GM23338 (cell line): ENCODE measurements around the gene NINJ2. TPM values are rescaled to one million over a fixed set of nuclear protein-coding genes. Genes with fewer than 3 reads are reported as not detected.

Source experiments
- ATAC-seq: fragments of 200-7000 bp; cut with Tn5 transposase; 3 replicates; pipeline ENCODE4 v1.9.1; 2020
- DNase-seq: peaks from one replicate; pipeline ENCODE4 v3.0.0-alpha.2; 2015; ENCODE audit warnings: low spot score
- H2AFZ ChIP-seq: fragments of 200-600 bp; sonication (generic); 2 replicates; pipeline ENCODE4 v1.8.0; 2016; ENCODE audit warnings: antibody characterized with exemption, mild to moderate bottlenecking, moderate library complexity
- H3F3A ChIP-seq: fragments of 200-600 bp; sonication (generic); replicated peaks from 2 replicates; pipeline ENCODE4 v1.8.0; 2017; ENCODE audit warnings: antibody characterized with exemption, mixed run types, low read depth
- H3K27ac ChIP-seq: fragments of 200-600 bp; sonication (generic); 2 replicates; pipeline ENCODE4 v1.6.1; 2016; ENCODE audit warnings: low read depth
- H3K27me3 ChIP-seq: fragments of 200-600 bp; sonication (generic); 2 replicates; pipeline ENCODE4 v1.8.0; 2016; ENCODE audit warnings: mild to moderate bottlenecking, mixed run types, moderate library complexity; ENCODE audit not compliant: insufficient read depth
- H3K36me3 ChIP-seq: fragments of 200-600 bp; sonication (generic); 2 replicates; pipeline ENCODE4 v1.8.0; 2016; ENCODE audit warnings: mild to moderate bottlenecking; ENCODE audit not compliant: insufficient read depth
- H3K4me1 ChIP-seq: fragments of 200-600 bp; sonication (generic); 2 replicates; pipeline ENCODE4 v1.8.0; 2016; ENCODE audit warnings: mild to moderate bottlenecking, moderate library complexity; ENCODE audit not compliant: insufficient read depth
- H3K4me2 ChIP-seq: fragments of 200-600 bp; sonication (generic); 2 replicates; pipeline ENCODE4 v1.7.1; 2017; ENCODE audit warnings: mixed run types
- H3K4me3 ChIP-seq: fragments of 200-600 bp; sonication (generic); 2 replicates; pipeline ENCODE4 v1.6.1; 2016; ENCODE audit warnings: mixed run types
- H3K79me2 ChIP-seq: fragments of 200-600 bp; sonication (generic); replicated peaks from 2 replicates; pipeline ENCODE4 v1.8.0; 2017; ENCODE audit warnings: mild to moderate bottlenecking; ENCODE audit not compliant: insufficient read depth
- H3K9me2 ChIP-seq: fragments of 200-600 bp; sonication (generic); 2 replicates; pipeline ENCODE4 v1.8.0; 2017; ENCODE audit not compliant: insufficient read depth
- H4K20me1 ChIP-seq: fragments of 200-600 bp; sonication (generic); replicated peaks from 2 replicates; pipeline ENCODE4 v1.8.0; 2017; ENCODE audit warnings: mild to moderate bottlenecking; ENCODE audit not compliant: insufficient read depth
- H3K27ac Mint-ChIP-seq: 2 replicates; pipeline ENCODE4 v1.8.0; 2020; ENCODE audit warnings: inconsistent platforms, mild to moderate bottlenecking, moderate library complexity, mixed read lengths
- H3K27me3 Mint-ChIP-seq: 3 replicates; pipeline ENCODE4 v1.8.0; 2022; ENCODE audit warnings: low read depth, mild to moderate bottlenecking, moderate library complexity, mixed read lengths, inconsistent platforms; ENCODE audit not compliant: insufficient read depth, poor library complexity
- H3K36me3 Mint-ChIP-seq: 3 replicates; pipeline ENCODE4 v1.8.0; 2021; ENCODE audit warnings: low read depth, mild to moderate bottlenecking, inconsistent platforms, moderate library complexity, mixed read lengths
- H3K4me1 Mint-ChIP-seq: 3 replicates; pipeline ENCODE4 v1.8.0; 2020; ENCODE audit warnings: mild to moderate bottlenecking, inconsistent platforms, mixed read lengths
- H3K4me3 Mint-ChIP-seq: 3 replicates; pipeline ENCODE4 v1.8.0; 2021; ENCODE audit warnings: moderate library complexity, mild to moderate bottlenecking, inconsistent platforms, mixed read lengths
- H3K9me3 Mint-ChIP-seq: 3 replicates; pipeline ENCODE4 v1.8.0; 2020; ENCODE audit warnings: moderate library complexity, mild to moderate bottlenecking, inconsistent platforms, mixed read lengths
- CREB1 ChIP-seq: fragments of 250-450 bp; sonication (Bioruptor Pico); IDR thresholded peaks from 2 replicates; pipeline ENCODE4 v1.5.0; 2020; ENCODE audit warnings: low read depth, mild to moderate bottlenecking, moderate library complexity
- EZH2 ChIP-seq: fragments of 200-600 bp; sonication (generic); IDR thresholded peaks from one replicate; pipeline ENCODE4 v1.8.0; 2017; ENCODE audit warnings: antibody characterized with exemption, mild to moderate bottlenecking, low read depth; ENCODE audit not compliant: unreplicated experiment
- EZH2phosphoT487 ChIP-seq: fragments of 200-600 bp; sonication (generic); IDR thresholded peaks from one replicate; pipeline ENCODE4 v1.8.1; 2018; ENCODE audit warnings: antibody characterized with exemption; ENCODE audit not compliant: unreplicated experiment
- JUNB ChIP-seq: IDR thresholded peaks from one replicate; pipeline ENCODE4 v1.6.1; 2016; ENCODE audit warnings: antibody characterized with exemption; ENCODE audit not compliant: unreplicated experiment
- NANOG ChIP-seq: IDR thresholded peaks from 2 replicates; pipeline ENCODE4 v1.6.1; 2016; ENCODE audit warnings: antibody characterized with exemption, borderline replicate concordance
- POLR2AphosphoS5 ChIP-seq: IDR thresholded peaks from 2 replicates; pipeline ENCODE4 v1.6.1; 2016; ENCODE audit warnings: antibody characterized with exemption, low read depth
- STAT1 ChIP-seq: IDR thresholded peaks from one replicate; pipeline ENCODE4 v1.6.1; 2016; ENCODE audit warnings: antibody characterized with exemption; ENCODE audit not compliant: unreplicated experiment
- ZNF114 ChIP-seq: fragments of 250-450 bp; sonication (Bioruptor Pico); IDR thresholded peaks from 2 replicates; pipeline ENCODE4 v1.5.0; 2020; ENCODE audit warnings: mild to moderate bottlenecking, moderate library complexity
- ZNF331 ChIP-seq: fragments of 250-450 bp; sonication (Bioruptor Pico); IDR thresholded peaks from 2 replicates; pipeline ENCODE4 v1.5.0; 2020; ENCODE audit warnings: low read depth, mild to moderate bottlenecking, moderate library complexity
- polyA plus RNA-seq: library from polyadenylated mRNA; unstranded; fragments of >200 nt; fragmentation: Nextera tagmentation; extraction: Ambion mirVana; gene quantifications from 2 replicates; pipeline ENCODE4 v1.2.1, GENCODE V29; 2016
- total RNA-seq: library from RNA; depleted of rRNA; stranded (reverse); fragments of >200 nt; shearing (Covaris generic); gene quantifications from 2 replicates; pipeline ENCODE4 v1.2.3, GENCODE V29; 2014
- TF ChIP-seq, protein P1 (sequence below): fragments of 250-450 bp; sonication (Bioruptor Pico); IDR thresholded peaks from 2 replicates; pipeline ENCODE4 v1.5.0; 2020; ENCODE audit warnings: mild to moderate bottlenecking, moderate library complexity
- TF ChIP-seq, protein P2 (sequence below): IDR thresholded peaks from one replicate; pipeline ENCODE4 v1.6.1; 2018; ENCODE audit warnings: antibody characterized with exemption; ENCODE audit not compliant: unreplicated experiment
- TF ChIP-seq, protein P3 (sequence below), 2 experiments: fragments of 200-600 bp in 1 of 2; sonication (generic) in 1 of 2; conservative IDR thresholded peaks; 2 replicates each; pipeline versions ENCODE4 v1.5.1 to v1.6.1; 2016 to 2017; ENCODE audit warnings: antibody characterized with exemption in 2 of 2, low read depth in 2 of 2, mild to moderate bottlenecking in 2 of 2, moderate library complexity in 1 of 2

Gene NINJ2
- total and polyA plus RNA-seq, 2 experiments from 2014 or later, result 0.94 to 2.6 TPM

DNA sequence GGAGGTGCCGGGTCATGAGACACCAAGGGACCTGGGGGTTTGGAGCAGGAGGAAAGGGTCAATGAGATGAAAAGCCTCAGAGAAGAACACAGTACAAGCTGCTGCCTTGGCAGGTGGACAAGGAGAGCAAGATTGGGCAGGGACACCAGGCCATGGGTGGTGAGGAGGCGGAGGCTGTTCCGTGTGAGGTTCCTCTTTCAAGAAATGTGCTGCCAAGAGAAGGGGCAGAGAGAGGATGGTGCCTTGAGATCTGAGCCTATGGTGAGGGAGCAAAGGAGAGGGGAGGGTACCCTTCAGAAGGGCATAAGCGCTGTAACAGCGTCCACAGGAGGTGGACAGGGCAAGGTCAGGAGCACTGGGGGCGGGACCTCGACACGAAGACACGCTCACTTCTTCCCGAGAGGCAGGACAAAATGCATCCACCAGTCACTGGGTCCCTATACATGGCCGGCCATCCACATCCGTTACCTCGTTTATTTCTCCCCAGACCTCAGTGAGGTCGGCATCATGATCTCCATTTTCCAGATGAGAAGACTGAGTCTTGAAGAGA lies 103.3 kb downstream of the NINJ2 start (continued):
- TF ChIP-seq, protein P1, sequence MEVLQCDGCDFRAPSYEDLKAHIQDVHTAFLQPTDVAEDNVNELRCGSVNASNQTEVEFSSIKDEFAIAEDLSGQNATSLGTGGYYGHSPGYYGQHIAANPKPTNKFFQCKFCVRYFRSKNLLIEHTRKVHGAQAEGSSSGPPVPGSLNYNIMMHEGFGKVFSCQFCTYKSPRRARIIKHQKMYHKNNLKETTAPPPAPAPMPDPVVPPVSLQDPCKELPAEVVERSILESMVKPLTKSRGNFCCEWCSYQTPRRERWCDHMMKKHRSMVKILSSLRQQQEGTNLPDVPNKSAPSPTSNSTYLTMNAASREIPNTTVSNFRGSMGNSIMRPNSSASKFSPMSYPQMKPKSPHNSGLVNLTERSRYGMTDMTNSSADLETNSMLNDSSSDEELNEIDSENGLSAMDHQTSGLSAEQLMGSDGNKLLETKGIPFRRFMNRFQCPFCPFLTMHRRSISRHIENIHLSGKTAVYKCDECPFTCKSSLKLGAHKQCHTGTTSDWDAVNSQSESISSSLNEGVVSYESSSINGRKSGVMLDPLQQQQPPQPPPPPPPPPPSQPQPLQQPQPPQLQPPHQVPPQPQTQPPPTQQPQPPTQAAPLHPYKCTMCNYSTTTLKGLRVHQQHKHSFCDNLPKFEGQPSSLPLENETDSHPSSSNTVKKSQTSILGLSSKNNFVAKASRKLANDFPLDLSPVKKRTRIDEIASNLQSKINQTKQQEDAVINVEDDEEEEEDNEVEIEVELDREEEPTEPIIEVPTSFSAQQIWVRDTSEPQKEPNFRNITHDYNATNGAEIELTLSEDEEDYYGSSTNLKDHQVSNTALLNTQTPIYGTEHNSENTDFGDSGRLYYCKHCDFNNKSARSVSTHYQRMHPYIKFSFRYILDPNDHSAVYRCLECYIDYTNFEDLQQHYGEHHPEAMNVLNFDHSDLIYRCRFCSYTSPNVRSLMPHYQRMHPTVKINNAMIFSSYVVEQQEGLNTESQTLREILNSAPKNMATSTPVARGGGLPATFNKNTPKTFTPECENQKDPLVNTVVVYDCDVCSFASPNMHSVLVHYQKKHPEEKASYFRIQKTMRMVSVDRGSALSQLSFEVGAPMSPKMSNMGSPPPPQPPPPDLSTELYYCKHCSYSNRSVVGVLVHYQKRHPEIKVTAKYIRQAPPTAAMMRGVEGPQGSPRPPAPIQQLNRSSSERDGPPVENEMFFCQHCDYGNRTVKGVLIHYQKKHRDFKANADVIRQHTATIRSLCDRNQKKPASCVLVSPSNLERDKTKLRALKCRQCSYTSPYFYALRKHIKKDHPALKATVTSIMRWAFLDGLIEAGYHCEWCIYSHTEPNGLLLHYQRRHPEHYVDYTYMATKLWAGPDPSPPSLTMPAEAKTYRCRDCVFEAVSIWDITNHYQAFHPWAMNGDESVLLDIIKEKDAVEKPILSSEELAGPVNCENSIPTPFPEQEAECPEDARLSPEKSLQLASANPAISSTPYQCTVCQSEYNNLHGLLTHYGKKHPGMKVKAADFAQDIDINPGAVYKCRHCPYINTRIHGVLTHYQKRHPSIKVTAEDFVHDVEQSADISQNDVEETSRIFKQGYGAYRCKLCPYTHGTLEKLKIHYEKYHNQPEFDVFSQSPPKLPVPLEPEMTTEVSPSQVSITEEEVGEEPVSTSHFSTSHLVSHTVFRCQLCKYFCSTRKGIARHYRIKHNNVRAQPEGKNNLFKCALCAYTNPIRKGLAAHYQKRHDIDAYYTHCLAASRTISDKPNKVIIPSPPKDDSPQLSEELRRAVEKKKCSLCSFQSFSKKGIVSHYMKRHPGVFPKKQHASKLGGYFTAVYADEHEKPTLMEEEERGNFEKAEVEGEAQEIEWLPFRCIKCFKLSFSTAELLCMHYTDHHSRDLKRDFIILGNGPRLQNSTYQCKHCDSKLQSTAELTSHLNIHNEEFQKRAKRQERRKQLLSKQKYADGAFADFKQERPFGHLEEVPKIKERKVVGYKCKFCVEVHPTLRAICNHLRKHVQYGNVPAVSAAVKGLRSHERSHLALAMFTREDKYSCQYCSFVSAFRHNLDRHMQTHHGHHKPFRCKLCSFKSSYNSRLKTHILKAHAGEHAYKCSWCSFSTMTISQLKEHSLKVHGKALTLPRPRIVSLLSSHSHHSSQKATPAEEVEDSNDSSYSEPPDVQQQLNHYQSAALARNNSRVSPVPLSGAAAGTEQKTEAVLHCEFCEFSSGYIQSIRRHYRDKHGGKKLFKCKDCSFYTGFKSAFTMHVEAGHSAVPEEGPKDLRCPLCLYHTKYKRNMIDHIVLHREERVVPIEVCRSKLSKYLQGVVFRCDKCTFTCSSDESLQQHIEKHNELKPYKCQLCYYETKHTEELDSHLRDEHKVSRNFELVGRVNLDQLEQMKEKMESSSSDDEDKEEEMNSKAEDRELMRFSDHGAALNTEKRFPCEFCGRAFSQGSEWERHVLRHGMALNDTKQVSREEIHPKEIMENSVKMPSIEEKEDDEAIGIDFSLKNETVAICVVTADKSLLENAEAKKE (CRISPR knock-in tag), result no peak

DNA sequence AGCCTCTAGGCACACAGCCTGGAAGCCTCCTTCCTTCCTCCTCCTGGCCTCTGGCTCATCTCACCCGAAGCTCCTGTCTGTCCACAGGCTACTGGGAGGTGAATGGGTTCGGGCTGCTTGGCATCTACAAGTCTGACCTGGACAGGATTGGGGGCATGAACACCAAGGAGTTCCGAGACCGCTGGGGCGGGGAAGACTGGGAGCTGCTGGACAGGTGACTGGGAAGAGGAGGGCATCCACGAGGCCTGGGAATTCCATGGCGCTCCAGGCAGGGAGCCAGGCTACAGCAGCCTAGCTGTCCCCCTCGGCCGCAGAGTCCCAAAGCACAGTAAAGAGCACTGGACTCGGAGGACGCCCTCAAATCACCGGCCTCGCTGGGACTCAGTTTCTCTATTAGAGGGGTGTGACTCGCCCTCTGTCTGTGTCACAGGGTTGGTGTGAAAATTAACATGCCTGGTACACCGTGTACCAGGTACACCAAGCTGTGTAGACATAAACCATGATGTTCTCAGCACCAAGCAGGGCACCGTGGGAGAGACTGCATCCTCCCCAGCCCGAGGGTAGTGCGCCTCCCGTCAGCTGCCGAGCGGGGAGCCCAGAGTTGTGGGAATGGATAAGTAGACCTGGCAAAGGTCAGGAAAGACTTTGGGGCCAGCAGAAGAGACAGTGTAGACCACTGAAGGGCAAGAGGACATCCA lies 103.9 kb downstream of the NINJ2 start:
- Histone ChIP-seq H3K4me1 (no peaks in the 10 kb centered on the region), H3F3A (no peaks in the 10 kb centered on the region), H4K20me1 (no peaks in the 10 kb centered on the region), H3K27ac (no peak overlapping the region), H3K79me2 (no peaks in the 10 kb centered on the region), H3K9me2 (no peaks in the 10 kb centered on the region), H2AFZ (no peak overlapping the region), H3K4me2 (no peak overlapping the region), H3K4me3 (no peak overlapping the region), H3K36me3 (no peaks in the 10 kb centered on the region), H3K27me3 (no peaks in the 10 kb centered on the region)
- no peak overlapping the region for H3K4me3 Mint-ChIP-seq
- no peaks in the 10 kb centered on the region; the same call in 2 of the 3 replicates for H3K9me3 Mint-ChIP-seq
- H3K4me1 Mint-ChIP-seq, result no peaks in the 10 kb centered on the region; the same call in 2 of the 3 replicates
- peaks cover 27% of the 10 kb centered on the region for H3K27me3 Mint-ChIP-seq
- H3K27ac Mint-ChIP-seq, result no peak overlapping the region
- no peak for DNase-seq
- ATAC-seq, result no peak
- H3K36me3 Mint-ChIP-seq, result no peaks in the 10 kb centered on the region; the same call in 2 of the 3 replicates
- TF ChIP-seq JUNB (no peak), POLR2AphosphoS5 (no peak), ZNF114 (CRISPR knock-in tag) (no peak), EZH2 (no peak), ZNF331 (no peak), CREB1 (CRISPR knock-in tag) (no peak), STAT1 (no peak), NANOG (no peak), EZH2phosphoT487 (no peak)
- TF ChIP-seq, protein P2, sequence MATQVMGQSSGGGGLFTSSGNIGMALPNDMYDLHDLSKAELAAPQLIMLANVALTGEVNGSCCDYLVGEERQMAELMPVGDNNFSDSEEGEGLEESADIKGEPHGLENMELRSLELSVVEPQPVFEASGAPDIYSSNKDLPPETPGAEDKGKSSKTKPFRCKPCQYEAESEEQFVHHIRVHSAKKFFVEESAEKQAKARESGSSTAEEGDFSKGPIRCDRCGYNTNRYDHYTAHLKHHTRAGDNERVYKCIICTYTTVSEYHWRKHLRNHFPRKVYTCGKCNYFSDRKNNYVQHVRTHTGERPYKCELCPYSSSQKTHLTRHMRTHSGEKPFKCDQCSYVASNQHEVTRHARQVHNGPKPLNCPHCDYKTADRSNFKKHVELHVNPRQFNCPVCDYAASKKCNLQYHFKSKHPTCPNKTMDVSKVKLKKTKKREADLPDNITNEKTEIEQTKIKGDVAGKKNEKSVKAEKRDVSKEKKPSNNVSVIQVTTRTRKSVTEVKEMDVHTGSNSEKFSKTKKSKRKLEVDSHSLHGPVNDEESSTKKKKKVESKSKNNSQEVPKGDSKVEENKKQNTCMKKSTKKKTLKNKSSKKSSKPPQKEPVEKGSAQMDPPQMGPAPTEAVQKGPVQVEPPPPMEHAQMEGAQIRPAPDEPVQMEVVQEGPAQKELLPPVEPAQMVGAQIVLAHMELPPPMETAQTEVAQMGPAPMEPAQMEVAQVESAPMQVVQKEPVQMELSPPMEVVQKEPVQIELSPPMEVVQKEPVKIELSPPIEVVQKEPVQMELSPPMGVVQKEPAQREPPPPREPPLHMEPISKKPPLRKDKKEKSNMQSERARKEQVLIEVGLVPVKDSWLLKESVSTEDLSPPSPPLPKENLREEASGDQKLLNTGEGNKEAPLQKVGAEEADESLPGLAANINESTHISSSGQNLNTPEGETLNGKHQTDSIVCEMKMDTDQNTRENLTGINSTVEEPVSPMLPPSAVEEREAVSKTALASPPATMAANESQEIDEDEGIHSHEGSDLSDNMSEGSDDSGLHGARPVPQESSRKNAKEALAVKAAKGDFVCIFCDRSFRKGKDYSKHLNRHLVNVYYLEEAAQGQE, result no peak
- TF ChIP-seq, protein P3, sequence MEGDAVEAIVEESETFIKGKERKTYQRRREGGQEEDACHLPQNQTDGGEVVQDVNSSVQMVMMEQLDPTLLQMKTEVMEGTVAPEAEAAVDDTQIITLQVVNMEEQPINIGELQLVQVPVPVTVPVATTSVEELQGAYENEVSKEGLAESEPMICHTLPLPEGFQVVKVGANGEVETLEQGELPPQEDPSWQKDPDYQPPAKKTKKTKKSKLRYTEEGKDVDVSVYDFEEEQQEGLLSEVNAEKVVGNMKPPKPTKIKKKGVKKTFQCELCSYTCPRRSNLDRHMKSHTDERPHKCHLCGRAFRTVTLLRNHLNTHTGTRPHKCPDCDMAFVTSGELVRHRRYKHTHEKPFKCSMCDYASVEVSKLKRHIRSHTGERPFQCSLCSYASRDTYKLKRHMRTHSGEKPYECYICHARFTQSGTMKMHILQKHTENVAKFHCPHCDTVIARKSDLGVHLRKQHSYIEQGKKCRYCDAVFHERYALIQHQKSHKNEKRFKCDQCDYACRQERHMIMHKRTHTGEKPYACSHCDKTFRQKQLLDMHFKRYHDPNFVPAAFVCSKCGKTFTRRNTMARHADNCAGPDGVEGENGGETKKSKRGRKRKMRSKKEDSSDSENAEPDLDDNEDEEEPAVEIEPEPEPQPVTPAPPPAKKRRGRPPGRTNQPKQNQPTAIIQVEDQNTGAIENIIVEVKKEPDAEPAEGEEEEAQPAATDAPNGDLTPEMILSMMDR (conservative IDR thresholded peaks at IDR 0.05; ENCODE audit: low read depth in 2 of 2), result no peak
